Stimulated activated CD8-positive, alpha-beta memory T cell treated with anti-CD3 and anti-CD28 coated beads, Interleukin-12 subunit alpha, Interleukin-12 subunit beta, amount 100 ng/mL, for 4 hours (primary cell): ENCODE results near the gene SMG5.
"Not testable (repeated sequence)": the region's sequence is repeated elsewhere in the genome, so short reads cannot be mapped to it uniquely, and the experiment has no call there.

Experiments used
- DNase-seq: peaks from one replicate; pipeline ENCODE4 v3.0.0-alpha.2; 2020; ENCODE audit warnings: low read depth

Gene SMG5

GRCh38 chr1:156282479-156283222, at the start of gene SMG5:
SMG5 (minus strand) TSS chr1:156282825; CDS start chr1:156282680, 145 bp downstream.
- DNase-seq = peak; percentile 90

GRCh38 chr1:156323179-156323578, 40.6 kb upstream of the SMG5 start:
- DNase-seq = not testable (repeated sequence)

- DNase-seq = no peak
These were observed 37.9 kb upstream of the SMG5 start for GRCh38 chr1:156320560-156320959.

- no peak for DNase-seq
These were observed 37.0 kb upstream of the SMG5 start for GRCh38 chr1:156319664-156320063.

GRCh38 chr1:156316909-156317308, 34.3 kb upstream of the SMG5 start:
- no peak for DNase-seq

- DNase-seq = no peak
These were observed 28.3 kb upstream of the SMG5 start for GRCh38 chr1:156310962-156311361.

- DNase-seq = no peak
These were observed 25.5 kb upstream of the SMG5 start for GRCh38 chr1:156308078-156308477.

GRCh38 chr1:156305215-156305614, 22.6 kb upstream of the SMG5 start:
- no peak for DNase-seq

- no peak for DNase-seq
These were observed 20.6 kb upstream of the SMG5 start for GRCh38 chr1:156303241-156303640.

GRCh38 chr1:156298852-156299357, 16.3 kb upstream of the SMG5 start, which contains the start of gene VHLL:
VHLL (minus strand) TSS chr1:156299307; CDS start chr1:156299189, 118 bp downstream.
- no peak for DNase-seq

GRCh38 chr1:156295391-156295947, 12.8 kb upstream of the SMG5 start, which contains the start of gene GLMP:
GLMP (minus strand) TSS chr1:156295679; CDS start chr1:156295645, 34 bp downstream.
- DNase-seq = peak; percentile 21

- no peak for DNase-seq
These were observed 11.3 kb upstream of the SMG5 start for GRCh38 chr1:156293895-156294294.

- DNase-seq = no peak
These were observed 10.4 kb upstream of the SMG5 start for GRCh38 chr1:156293098-156293434.

GRCh38 chr1:156291226-156292061, 8.8 kb upstream of the SMG5 start:
- DNase-seq = peak; percentile 8

GRCh38 chr1:156289857-156290256, 7.2 kb upstream of the SMG5 start:
- no peak for DNase-seq

GRCh38 chr1:156286061-156286460, 3.4 kb upstream of the SMG5 start:
- no peak for DNase-seq

GRCh38 chr1:156285437-156285836, 2.8 kb upstream of the SMG5 start:
- no peak for DNase-seq

- DNase-seq = no peak
These were observed 2.1 kb upstream of the SMG5 start for GRCh38 chr1:156284757-156285156.

- DNase-seq = no peak
These were observed 1.5 kb upstream of the SMG5 start, which contains the start of gene TMEM79 for GRCh38 chr1:156284112-156284511. TMEM79 (plus strand) TSS chr1:156284325; CDS start chr1:156285227, 902 bp downstream.

- DNase-seq = no peak
These were observed 896 bp upstream of the SMG5 start for GRCh38 chr1:156283521-156283920.

- no peak for DNase-seq
These were observed 739 bp downstream of the SMG5 start for GRCh38 chr1:156281693-156282478.

GRCh38 chr1:156281281-156281680, 1.3 kb downstream of the SMG5 start:
- DNase-seq = peak; percentile 23
